G401 (cell line): Measurements from ENCODE around the gene RPGR. TPM values are rescaled to one million over a fixed set of nuclear protein-coding genes. Genes with fewer than 3 reads are reported as not detected.

Experiments
- DNase-seq: peaks from one replicate; pipeline ENCODE4 v3.0.0-alpha.2; 2015; ENCODE audit warnings: low spot score
- in situ Hi-C: cut with HindIII; loops from 2 replicates; pipeline ENCODE4 v1.10.0; 2016; ENCODE audit warnings: low sequenced_read_pairs, mixed read lengths
- total RNA-seq: library from RNA; depleted of rRNA; stranded (reverse); fragments of >200 nt; shearing (Covaris generic); gene quantifications from 2 replicates; pipeline ENCODE4 v1.2.3, GENCODE V29; 2014

Gene RPGR
- total RNA-seq, 1 experiment from 2014 or later, result 9.2 TPM

GRCh38 chrX:38332505-38332904 is 5.2 kb upstream of the RPGR start:
- no peak for DNase-seq

GRCh38 chrX:38327775-38328081 is 419 bp upstream of the RPGR start:
- in situ Hi-C loops, result no loop called here
- no peak for DNase-seq

More at GRCh38 chrX:38332505-38332904, 5.2 kb upstream of the RPGR start:
- in situ Hi-C loops, result no loop called here

GRCh38 chrX:38326086-38326485 is 1.2 kb downstream of the RPGR start:
- DNase-seq, result peak; percentile 1
- in situ Hi-C loops, result no loop called here

- no peak for DNase-seq
- in situ Hi-C loops, result no loop called here
Measured at GRCh38 chrX:38320819-38321218, 6.5 kb downstream of the RPGR start.

GRCh38 chrX:38318606-38319005 is 8.7 kb downstream of the RPGR start:
- in situ Hi-C loops, result no loop called here
- DNase-seq, result no peak

- DNase-seq, result no peak
- in situ Hi-C loops, result no loop called here
Measured at GRCh38 chrX:38318196-38318595, 9.1 kb downstream of the RPGR start.

- no peak for DNase-seq
- in situ Hi-C loops, result no loop called here
Measured at GRCh38 chrX:38315186-38315585, 12.1 kb downstream of the RPGR start.

GRCh38 chrX:38313190-38313589 is 14.1 kb downstream of the RPGR start:
- DNase-seq, result no peak
- in situ Hi-C loops, result no loop called here

- DNase-seq, result no peak
- in situ Hi-C loops, result no loop called here
Measured at GRCh38 chrX:38312436-38312835, 14.9 kb downstream of the RPGR start.

- in situ Hi-C loops, result no loop called here
- no peak for DNase-seq
Measured at GRCh38 chrX:38311743-38312142, 15.6 kb downstream of the RPGR start.

- no peak for DNase-seq
- in situ Hi-C loops, result no loop called here
Measured at GRCh38 chrX:38305971-38306370, 21.3 kb downstream of the RPGR start.

- in situ Hi-C loops, result no loop called here
- no peak for DNase-seq
Measured at GRCh38 chrX:38304010-38304409, 23.3 kb downstream of the RPGR start.

GRCh38 chrX:38293741-38294140 is 33.6 kb downstream of the RPGR start:
- in situ Hi-C loops, result no loop called here

GRCh38 chrX:38287674-38288073 is 39.6 kb downstream of the RPGR start:
- no peak for DNase-seq
- in situ Hi-C loops, result no loop called here

More at GRCh38 chrX:38293741-38294140, 33.6 kb downstream of the RPGR start:
- DNase-seq, result no peak

GRCh38 chrX:38285649-38286048 is 41.7 kb downstream of the RPGR start:
- in situ Hi-C loops, result no loop called here
- no peak for DNase-seq

- in situ Hi-C loops, result no loop called here
- no peak for DNase-seq
Measured at GRCh38 chrX:38282049-38282448, 45.3 kb downstream of the RPGR start.

- in situ Hi-C loops, result no loop called here
- no peak for DNase-seq
Measured at GRCh38 chrX:38279188-38279587, 48.1 kb downstream of the RPGR start.

GRCh38 chrX:38278682-38279081 is 48.6 kb downstream of the RPGR start:
- in situ Hi-C loops, result no loop called here
- DNase-seq, result no peak

GRCh38 chrX:38277802-38278201 is 49.5 kb downstream of the RPGR start:
- DNase-seq, result no peak
- in situ Hi-C loops, result no loop called here

GRCh38 chrX:38277136-38277535 is 50.2 kb downstream of the RPGR start:
- DNase-seq, result no peak
- in situ Hi-C loops, result no loop called here

GRCh38 chrX:38276089-38276488 is 51.2 kb downstream of the RPGR start:
- no peak for DNase-seq
- in situ Hi-C loops, result no loop called here

GRCh38 chrX:38275615-38276014 is 51.7 kb downstream of the RPGR start:
- in situ Hi-C loops, result no loop called here

More at GRCh38 chrX:38275615-38276014, 51.7 kb downstream of the RPGR start:
- no peak for DNase-seq
